Right cardiac atrium (tissue), 5 donors: ENCODE data around the gene CNIH2. TPM values are rescaled to one million over a fixed set of nuclear protein-coding genes. Genes with fewer than 3 reads are reported as not detected.

ENCODE experiments used
- ATAC-seq, 2 donors: fragments of 200-7000 bp; cut with Tn5 transposase; one replicate each; pipeline versions ENCODE4 v1.8.0 to v1.9.1; 2020; ENCODE audit warnings: moderate library complexity in 2 of 2, mild to moderate bottlenecking in 1 of 2
- DNase-seq, 3 donors: peaks; one replicate each; pipeline ENCODE4 v3.0.0-alpha.2; 2020
- H3K27ac ChIP-seq: one replicate; pipeline ENCODE4 v1.5.1; 2013; ENCODE audit warnings: mild to moderate bottlenecking, low read length, control low read depth, moderate library complexity
- H3K27me3 ChIP-seq: one replicate; pipeline ENCODE4 v1.6.1; 2013; ENCODE audit not compliant: control insufficient read depth, insufficient read depth
- H3K4me1 ChIP-seq: one replicate; pipeline ENCODE4 v1.6.1; 2013; ENCODE audit warnings: low read length; ENCODE audit not compliant: control insufficient read depth, insufficient read depth
- H3K4me3 ChIP-seq: one replicate; pipeline ENCODE4 v1.5.1; 2013; ENCODE audit warnings: low read length, control low read depth
- H3K9me3 ChIP-seq: one replicate; pipeline ENCODE4 v1.6.1; 2013; ENCODE audit warnings: low read length; ENCODE audit not compliant: control insufficient read depth
- WGBS: extraction: QIAGEN DNeasy Blood & Tissue Kit; methylation state at CpG from one replicate; pipeline ENCODE4 v1.1.7; 2013; 5-methylcytosine and 5-hydroxymethylcytosine counted together
- intact Hi-C, 4 donors: fragments of 100-400 bp; cut with DNase I; formaldehyde crosslinking; loops; one replicate each; pipeline versions ENCODE4 v1.11.0 to v1.14.0; 2022 to 2023
- polyA plus RNA-seq: library from polyadenylated mRNA; stranded (reverse); fragments of 200-250 nt; gene quantifications from one replicate; pipeline ENCODE4 v1.2.3, GENCODE V29; 2013
- total RNA-seq, 4 donors: library from RNA; stranded (reverse); fragmentation: NEBNext Ultra II Directional; extraction: Animal tissue kit (Norgen Biotek cat#: 25700); gene quantifications; one replicate each; pipeline ENCODE4 v1.2.1, GENCODE V29; 2021
- donor health status: healthy with polysubstance abuse.
- donor health status: DM: no; HTN: yes; CAD: no.
- donor health status: DM: no; HTN: no; CAD: no.
- donor health status: DM: no; HTN: yes; CAD: no; lungs with severe emphysema.
- donor health status: DM: yes; HTN: yes; CAD: no.

Gene CNIH2
- total and polyA plus RNA-seq, 5 donors: 0.23 to 0.47 (median 0.25) TPM; not detected in 2

DNA sequence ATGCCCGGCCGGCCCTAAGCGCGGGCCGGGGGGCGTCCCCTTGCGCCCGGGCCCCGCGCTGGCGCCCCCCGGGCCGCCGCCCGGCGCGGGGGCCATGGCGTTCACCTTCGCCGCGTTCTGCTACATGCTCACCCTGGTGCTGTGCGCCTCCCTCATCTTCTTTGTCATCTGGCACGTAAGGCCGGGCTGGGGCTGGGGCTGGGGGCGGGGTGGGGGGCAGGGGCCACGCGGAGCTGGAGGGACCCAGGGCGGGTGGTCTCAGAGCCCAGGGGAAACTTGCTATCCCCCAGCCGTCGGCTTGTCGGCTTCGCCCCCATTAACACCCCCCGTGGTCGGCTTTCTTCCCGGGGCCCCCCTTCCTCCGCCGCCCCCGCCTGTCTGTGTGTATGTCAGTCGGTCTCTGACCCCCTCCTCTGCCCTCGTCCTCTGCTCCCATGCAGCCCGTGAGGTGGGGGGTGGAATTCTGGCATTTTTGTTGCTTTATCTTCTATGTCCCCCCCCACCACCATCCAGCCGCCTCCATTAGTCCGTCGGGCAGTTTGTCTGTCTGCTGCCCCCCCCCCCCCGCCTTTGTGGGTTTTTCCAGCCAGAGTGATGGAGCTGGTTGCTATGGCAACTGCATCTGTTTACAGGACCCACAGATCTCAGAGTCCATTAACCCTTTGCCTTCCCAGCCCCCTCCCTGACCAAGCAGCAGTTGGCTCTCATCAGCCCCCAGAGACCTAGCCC is 552 bp downstream of the CNIH2 start:
- Histone ChIP-seq H3K4me1 (no peaks in the 10 kb centered on the region), H3K9me3 (no peaks in the 10 kb centered on the region), H3K4me3 (peak overlapping the region; percentile 52), H3K27ac (no peak overlapping the region), H3K27me3 (no peaks in the 10 kb centered on the region)
- no peak for ATAC-seq
- DNase-seq: peak in 2 of 3 donors; percentile 47 to 51
- intact Hi-C loops: no loop called here
- 2% methylated on average over 45 of the region's 45 CpGs for WGBS

DNA sequence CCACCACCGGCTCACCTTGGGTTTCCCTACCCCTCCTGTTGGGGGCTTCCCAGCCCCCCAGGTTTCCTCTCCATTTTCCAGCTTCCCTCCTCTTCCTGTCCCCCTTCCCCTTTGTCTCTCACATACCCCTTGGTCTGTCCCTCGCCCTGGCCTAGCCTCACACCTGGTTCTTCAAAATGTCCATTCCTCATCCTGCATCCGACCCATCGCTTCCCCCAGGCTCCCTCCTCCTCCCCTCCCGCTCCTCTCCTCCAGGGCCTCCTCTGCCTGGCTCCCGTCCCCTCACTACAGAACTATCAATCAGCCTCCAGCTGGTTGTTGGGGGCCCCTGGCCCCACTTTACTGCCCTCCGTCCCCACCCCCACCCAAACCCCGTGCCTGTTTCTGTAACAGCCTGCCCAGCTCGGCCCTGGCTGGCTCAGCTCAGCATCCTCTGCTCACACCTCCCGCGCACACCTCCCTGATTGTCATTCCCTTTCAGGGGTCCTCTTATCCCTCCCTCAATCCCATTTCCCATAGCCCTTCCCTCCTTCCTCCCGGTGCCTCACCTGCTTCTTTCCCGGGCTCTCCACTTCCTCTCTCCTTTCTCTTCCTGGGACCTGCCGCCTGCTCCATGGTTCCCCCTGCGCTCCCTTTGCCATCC is 1.2 kb downstream of the CNIH2 start:
- WGBS: 61% methylated on average over 15 of the region's 15 CpGs
- ATAC-seq (no peak), DNase-seq (peak in 2 of 3 donors; percentile 30 to 39)
- Histone ChIP-seq H3K4me3 (no peak overlapping the region), H3K27ac (no peak overlapping the region), H3K27me3 (no peaks in the 10 kb centered on the region), H3K4me1 (no peaks in the 10 kb centered on the region), H3K9me3 (no peaks in the 10 kb centered on the region)
- intact Hi-C loops: no loop called here

DNA sequence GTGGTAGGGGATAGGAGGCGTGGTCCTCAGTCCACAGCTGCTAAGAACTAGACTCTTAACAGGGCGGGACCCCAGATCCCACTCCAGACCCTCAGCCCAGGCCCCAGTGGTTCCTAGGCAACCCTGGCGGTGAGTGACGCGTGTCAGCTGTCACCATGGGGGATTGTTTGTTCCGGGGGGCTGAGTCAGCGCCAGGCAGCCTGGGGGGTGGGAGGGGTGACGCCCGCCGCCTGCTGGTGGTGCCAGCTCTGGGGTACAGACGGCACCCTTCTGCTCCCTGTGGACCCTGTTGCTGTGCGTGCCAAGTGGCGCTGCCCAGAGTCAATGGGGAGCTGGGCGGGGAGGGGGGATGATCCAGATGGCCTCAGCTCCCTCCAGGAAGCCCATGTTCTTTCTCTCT is 2.5 kb downstream of the CNIH2 start:
- no peak overlapping the region for H3K4me3 ChIP-seq
- intact Hi-C loops: no loop called here
- WGBS: 63% methylated on average over 14 of the region's 14 CpGs

DNA sequence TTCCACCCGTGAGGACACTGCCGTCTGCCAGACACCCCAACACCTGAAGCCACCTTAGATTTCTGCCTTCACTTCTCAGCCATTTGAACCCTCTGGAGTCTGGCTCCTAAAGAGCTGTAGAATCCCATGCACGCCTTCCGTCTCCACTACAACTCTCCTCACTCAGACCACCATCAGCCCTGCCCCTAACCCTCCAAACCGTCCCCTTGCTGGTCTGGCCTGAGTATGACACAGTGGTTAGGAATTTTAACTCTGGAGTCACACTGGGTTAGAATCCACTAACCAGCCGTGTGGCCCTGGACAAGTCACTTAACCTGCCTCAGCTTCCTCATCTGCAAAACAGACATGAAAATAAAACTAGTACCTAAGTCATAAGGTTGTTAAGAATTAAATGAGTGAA is 3.0 kb downstream of the CNIH2 start:
- no peaks in the 10 kb centered on the region for H3K9me3 ChIP-seq
- no peaks in the 10 kb centered on the region for H3K4me1 ChIP-seq
- ATAC-seq (no peak), DNase-seq (no peak)
- H3K27me3 ChIP-seq: no peaks in the 10 kb centered on the region
- 84% methylated on average over 6 of the region's 6 CpGs for WGBS
- intact Hi-C loops: no loop called here
- H3K27ac ChIP-seq: no peak overlapping the region
- H3K4me3 ChIP-seq: no peak overlapping the region

More for the DNA sequence above, 2.5 kb downstream of the CNIH2 start:
- no peaks in the 10 kb centered on the region for H3K9me3 ChIP-seq
- H3K4me1 ChIP-seq: no peaks in the 10 kb centered on the region
- H3K27ac ChIP-seq: no peak overlapping the region
- ATAC-seq: no peak
- H3K27me3 ChIP-seq: no peaks in the 10 kb centered on the region
- DNase-seq: peak in 1 of 3 donors; percentile 60

DNA sequence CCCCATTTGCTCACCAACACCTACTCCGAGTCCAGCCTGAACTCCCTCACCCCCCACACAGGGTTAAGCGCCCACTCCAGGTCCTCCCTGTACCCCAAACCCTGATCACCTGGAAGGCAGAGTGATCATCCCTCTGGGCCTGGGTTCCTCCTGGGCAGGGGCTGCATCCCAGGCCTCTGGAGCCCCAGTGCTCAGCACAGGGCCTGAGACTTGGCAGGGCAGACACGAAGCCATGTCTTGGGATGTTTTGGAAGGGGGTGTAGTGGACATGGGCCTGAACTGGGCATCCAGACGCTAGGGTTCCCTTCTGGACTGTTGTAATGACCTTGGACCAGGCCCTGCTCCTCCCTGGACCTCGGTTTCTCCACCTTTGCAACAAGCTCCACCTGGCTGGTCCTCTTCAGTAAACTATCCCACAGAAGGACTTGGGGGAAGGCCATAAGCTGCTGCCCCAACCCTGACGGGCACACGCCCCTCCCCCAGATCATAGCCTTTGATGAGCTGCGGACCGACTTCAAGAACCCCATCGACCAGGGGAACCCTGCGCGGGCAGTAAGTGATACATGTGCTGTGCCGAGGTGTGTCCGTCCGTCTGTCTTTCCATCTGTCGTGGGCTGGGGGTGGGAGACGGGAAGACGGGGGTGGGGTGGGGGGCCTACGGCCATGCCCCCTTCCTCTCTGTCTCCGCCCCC is 3.9 kb downstream of the CNIH2 start:
- no peak overlapping the region for H3K27ac ChIP-seq
- H3K4me3 ChIP-seq: no peak overlapping the region
- DNase-seq: peak in 1 of 3 donors; percentile 36
- H3K9me3 ChIP-seq: no peaks in the 10 kb centered on the region
- H3K4me1 ChIP-seq: no peaks in the 10 kb centered on the region
- H3K27me3 ChIP-seq: no peaks in the 10 kb centered on the region
- intact Hi-C loops: loop anchor here in 1 of 4 donors (2.0 kb wide), 1 partner anchor 59 kb away; no protein-coding TSS in a partner anchor
- WGBS: 32% methylated on average over 20 of the region's 20 CpGs
- ATAC-seq: no peak

DNA sequence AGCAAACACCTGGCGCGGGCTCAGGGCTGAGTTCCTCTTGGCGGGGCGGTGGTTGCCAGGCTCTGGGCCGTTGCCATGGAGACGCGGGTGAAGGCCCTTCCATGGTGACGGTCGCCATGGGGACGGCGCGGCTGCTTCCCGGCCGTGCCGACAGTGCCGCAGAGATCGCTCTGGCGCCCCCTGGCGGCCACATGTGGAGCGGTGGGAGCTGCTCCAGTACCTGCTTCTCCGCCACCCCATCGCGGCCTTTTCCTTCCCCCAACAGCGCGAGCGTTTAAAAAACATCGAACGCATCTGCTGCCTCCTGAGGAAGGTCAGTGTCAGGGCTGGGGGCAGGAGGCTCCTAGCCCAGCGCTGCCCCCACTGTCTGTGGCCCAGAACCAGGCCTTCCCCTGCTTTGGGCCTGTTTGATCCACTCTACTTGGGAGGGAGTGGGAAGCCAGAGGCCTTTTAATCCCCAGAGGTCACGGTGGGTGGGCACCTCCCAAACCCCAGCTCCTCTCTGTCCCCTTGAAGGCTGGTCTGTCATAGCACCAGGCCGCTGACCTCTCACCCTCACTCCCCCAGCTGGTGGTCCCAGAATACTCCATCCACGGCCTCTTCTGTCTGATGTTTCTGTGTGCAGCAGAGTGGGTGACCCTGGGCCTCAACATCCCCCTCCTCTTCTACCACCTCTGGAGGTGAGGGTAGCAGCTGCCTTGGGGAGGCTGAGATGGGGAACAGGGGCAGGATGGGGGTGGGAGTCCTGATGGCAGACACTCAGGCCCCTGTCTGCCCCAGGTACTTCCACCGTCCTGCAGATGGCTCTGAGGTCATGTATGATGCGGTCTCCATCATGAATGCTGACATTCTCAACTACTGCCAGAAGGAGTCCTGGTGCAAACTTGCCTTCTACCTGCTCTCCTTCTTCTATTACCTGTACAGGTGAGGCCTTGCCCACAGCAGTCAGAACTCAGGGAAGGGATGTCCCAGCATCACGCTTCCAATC is 4.8 kb downstream of the CNIH2 start:
- Histone ChIP-seq H3K9me3 (no peaks in the 10 kb centered on the region), H3K27me3 (no peaks in the 10 kb centered on the region), H3K27ac (no peak overlapping the region), H3K4me1 (no peaks in the 10 kb centered on the region), H3K4me3 (no peak overlapping the region)
- DNase-seq: peak; percentile 99 to 100 (median 99)
- peak; percentile 80 to 87 for ATAC-seq
- intact Hi-C loops: loop anchor here in 1 of 4 donors (2.0 kb wide), 1 partner anchor 60 kb away; no protein-coding TSS in a partner anchor
- 13% methylated on average over 35 of the region's 35 CpGs for WGBS

DNA sequence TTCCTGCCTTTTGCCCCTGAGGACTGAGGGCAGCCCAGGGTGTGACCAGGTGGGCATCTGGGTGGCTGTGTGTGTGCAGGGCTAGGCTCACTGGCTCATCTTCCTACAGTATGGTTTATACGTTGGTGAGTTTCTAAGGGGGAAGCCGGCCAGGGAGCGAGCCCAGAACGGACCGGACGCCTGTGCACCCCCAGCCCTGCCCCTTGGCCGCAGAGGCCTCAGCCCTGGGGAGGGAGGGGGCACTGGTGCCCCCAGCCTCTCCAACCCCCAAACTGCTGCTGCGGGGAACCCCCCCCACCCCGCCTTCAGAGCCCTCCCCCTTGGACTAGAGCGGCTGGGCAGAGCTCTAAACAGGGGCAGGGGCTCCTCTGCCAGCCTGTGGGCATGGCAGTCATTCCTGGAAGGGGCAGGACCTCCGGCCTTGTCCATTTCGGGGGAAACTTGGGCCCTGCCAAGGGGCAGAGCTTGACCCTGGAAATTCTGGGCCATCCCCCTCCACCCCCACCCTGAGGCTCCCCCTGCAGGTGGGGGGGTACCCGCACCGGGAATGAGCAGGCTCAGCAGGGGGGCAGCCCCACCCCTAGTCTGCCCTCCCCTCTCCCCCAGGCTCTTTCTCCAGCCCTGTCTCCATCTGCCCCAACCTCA is 5.6 kb downstream of the CNIH2 start:
- Histone ChIP-seq H3K4me3 (no peak overlapping the region), H3K9me3 (no peaks in the 10 kb centered on the region), H3K27me3 (no peaks in the 10 kb centered on the region), H3K27ac (no peak overlapping the region), H3K4me1 (peaks cover 3% of the 10 kb centered on the region)
- DNase-seq (peak in 2 of 3 donors; percentile 16 to 53), ATAC-seq (no peak)
- intact Hi-C loops: loop anchor here in 1 of 4 donors (2.0 kb wide), 1 partner anchor 61 kb away; no protein-coding TSS in a partner anchor
- 80% methylated on average over 14 of the region's 14 CpGs for WGBS

DNA sequence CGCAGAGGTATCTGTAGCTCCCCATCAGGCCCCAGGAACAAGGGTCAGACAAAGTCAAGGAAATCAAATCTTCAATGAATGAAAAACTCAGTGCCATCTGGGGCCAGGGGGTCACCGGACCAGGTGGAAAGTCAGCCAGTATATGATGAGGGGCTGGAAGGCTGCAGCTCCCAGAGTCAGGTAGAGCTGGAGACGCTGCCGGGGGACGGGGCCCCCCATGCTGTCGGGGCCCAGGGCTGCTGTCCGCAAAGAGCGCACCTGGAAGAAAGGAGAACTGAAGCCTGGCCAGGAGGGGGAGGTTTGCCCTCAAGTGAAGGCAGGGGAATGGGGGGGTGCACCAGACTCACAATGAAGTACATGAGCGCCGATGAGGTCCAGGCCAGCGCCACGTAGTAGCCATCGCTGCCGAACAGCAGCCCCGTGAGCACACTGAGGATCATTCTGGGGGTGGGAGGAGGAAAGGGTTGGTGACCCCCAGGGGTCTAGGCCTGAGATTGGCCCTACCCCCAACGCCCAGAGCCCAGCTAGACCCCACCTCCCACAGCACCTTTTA is 6.6 kb downstream of the CNIH2 start:
- Histone ChIP-seq H3K4me1 (peaks cover 4% of the 10 kb centered on the region), H3K4me3 (no peak overlapping the region), H3K9me3 (no peaks in the 10 kb centered on the region), H3K27ac (no peak overlapping the region), H3K27me3 (no peaks in the 10 kb centered on the region)
- ATAC-seq: no peak
- 93% methylated on average over 16 of the region's 16 CpGs for WGBS
- peak in 1 of 3 donors; percentile 27 for DNase-seq
- intact Hi-C loops: no loop called here

DNA sequence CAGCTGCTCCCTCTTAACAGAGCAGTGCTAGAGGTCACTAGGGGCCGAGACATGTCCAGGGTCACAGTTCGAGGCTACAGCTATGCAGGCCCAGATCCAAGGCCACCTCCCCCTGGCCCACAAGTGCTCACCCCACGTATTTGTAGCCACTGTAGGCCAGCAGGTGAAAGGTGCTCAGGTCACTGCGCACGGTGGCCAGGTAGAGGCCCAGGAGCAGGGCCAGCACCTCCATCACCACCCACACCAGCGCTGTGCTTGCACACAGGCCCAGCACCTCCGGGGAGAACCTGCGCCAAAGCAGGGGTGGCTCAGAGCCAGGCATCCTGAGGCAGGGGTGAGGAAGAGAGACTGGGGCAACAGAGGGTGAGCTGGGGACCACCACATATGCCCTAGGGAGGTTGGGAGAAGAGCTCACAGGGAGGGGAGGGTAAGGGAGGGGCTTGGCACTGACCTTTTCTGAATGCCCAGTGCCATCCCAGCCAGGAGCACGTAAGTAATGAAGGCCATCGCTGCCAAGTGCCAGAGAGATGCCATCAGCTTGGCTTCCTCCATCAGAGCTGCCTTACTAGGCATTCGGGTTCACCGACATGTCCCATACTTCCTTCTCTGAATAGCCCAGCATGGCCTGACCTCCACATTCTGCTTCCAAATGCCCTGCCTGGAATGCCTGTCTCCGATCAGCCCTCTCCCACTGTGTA is 7.4 kb downstream of the CNIH2 start:
- Histone ChIP-seq H3K27me3 (no peaks in the 10 kb centered on the region), H3K9me3 (no peaks in the 10 kb centered on the region), H3K27ac (peak overlapping the region; percentile 13), H3K4me1 (peaks cover 10% of the 10 kb centered on the region), H3K4me3 (no peak overlapping the region)
- intact Hi-C loops: no loop called here
- ATAC-seq (no peak), DNase-seq (peak in 1 of 3 donors; percentile 46)
- WGBS: 81% methylated on average over 13 of the region's 13 CpGs
